Testis (tissue), 2 donors: ENCODE data around the gene FAM13B.

Experiments
- POLR2A ChIP-seq: fragments of 450-650 bp; IDR thresholded peaks from one replicate; pipeline ENCODE4 v1.6.1; 2017; ENCODE audit warnings: antibody characterized with exemption, mild to moderate bottlenecking, moderate library complexity
- TF ChIP-seq, protein P1 (sequence below), 3 experiments: fragments of 450-650 bp in 2 of 3; fragments of 200-600 bp in 1 of 3; sonication (generic) in 1 of 3; IDR thresholded peaks; one replicate each; pipeline ENCODE4 v1.5.1; 2016 to 2019; ENCODE audit warnings: antibody characterized with exemption in 3 of 3, mild to moderate bottlenecking in 2 of 3, moderate library complexity in 1 of 3

DNA sequence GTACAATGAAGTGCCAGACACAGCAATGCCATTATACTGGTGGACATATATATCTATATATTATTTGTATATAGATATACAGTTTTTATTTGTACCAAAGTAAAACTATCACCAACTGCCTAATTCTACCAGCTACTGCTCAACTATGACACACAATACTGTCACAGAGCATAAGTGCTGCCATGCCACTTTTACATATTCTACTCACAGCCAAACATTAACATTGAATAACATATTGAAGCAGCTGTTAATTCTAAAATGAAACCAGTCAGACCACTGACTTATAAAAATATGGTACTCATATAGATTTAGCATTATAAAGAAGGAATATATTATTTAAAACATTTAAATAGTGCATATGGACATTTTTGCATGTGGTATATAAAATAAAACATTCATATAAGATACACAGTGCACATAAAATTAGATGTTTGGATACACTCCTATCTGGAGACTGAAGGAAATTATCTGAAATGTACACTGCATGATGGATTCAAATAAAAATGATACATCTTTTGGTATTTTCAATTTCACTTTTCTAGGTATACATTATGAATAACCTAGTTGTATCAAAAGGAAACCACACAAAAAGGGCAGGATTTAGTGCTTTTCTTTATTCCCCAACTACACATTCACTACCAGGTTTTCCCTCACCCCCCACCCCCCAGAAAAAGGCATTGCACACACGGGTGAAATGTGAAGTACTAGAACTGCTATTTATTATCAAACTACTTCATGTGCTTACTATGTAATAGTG is 94.7 kb downstream of the FAM13B start:
- TF ChIP-seq, protein P1, sequence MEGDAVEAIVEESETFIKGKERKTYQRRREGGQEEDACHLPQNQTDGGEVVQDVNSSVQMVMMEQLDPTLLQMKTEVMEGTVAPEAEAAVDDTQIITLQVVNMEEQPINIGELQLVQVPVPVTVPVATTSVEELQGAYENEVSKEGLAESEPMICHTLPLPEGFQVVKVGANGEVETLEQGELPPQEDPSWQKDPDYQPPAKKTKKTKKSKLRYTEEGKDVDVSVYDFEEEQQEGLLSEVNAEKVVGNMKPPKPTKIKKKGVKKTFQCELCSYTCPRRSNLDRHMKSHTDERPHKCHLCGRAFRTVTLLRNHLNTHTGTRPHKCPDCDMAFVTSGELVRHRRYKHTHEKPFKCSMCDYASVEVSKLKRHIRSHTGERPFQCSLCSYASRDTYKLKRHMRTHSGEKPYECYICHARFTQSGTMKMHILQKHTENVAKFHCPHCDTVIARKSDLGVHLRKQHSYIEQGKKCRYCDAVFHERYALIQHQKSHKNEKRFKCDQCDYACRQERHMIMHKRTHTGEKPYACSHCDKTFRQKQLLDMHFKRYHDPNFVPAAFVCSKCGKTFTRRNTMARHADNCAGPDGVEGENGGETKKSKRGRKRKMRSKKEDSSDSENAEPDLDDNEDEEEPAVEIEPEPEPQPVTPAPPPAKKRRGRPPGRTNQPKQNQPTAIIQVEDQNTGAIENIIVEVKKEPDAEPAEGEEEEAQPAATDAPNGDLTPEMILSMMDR (IDR thresholded peaks at IDR 0.05), result no peak
- no peak for TF ChIP-seq POLR2A
